ENCODE data around the gene XPNPEP3. TPM values are rescaled to one million over a fixed set of nuclear protein-coding genes. Genes with fewer than 3 reads are reported as not detected.

Gene XPNPEP3
- total and polyA plus RNA-seq, 2 of the 4 experiments (the other 2 are of a cell fraction): 9.3 to 10.9 TPM

DNA sequence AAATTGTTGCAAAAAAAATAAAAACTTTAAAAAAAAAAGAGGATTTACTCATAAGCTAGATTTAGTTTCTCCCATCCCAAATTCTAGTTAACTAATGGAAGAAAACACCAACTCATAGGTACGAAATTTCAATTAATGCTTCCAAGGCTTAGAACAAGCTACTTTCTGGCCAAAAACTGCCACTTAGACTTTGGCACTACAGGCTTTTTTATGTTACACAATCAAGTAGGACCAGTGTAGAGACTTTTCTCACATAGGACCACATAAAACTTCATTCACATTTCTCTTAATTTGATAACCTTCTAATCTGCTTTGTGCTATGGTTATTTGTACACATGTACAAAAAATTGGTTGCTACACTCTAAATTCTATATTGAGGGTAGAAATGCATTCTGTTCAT is 3.6 kb upstream of the XPNPEP3 start:
- Histone ChIP-seq H3K14ac (replicated peaks; ENCODE audit: low read depth, low read length) (no peak overlapping the region), H2AK9ac (replicated peaks; ENCODE audit: low read depth, low read length, poor library complexity) (no peak overlapping the region), H3K36me3 (ENCODE audit: control insufficient read depth, insufficient read depth, low read length) (peaks cover 11% of the 10 kb centered on the region), H2BK20ac (ENCODE audit: low read depth, low read length) (no peak overlapping the region), H3K27ac (ENCODE audit: insufficient read depth, low read length) (no peak overlapping the region), H4K5ac (ENCODE audit: low read depth, low read length) (no peak overlapping the region), H2BK15ac (ENCODE audit: low read depth, low read length) (no peak overlapping the region), H2AK5ac (ENCODE audit: low read depth, low read length) (no peak overlapping the region), H3K56ac (ENCODE audit: extremely low read depth, insufficient read depth, low read length) (no peak overlapping the region), H3K9me1 (ENCODE audit: insufficient read depth, low read length) (0 out of 2 replicates have a peak, but pooled peaks cover 3% of the 10 kb centered on the region), H2BK120ac (ENCODE audit: low read depth, low read length) (no peak overlapping the region), H3K23ac (ENCODE audit: low read depth, low read length) (no peak overlapping the region), H3K9me3 (ENCODE audit: control insufficient read depth, insufficient read depth, low read length) (no peaks in the 10 kb centered on the region), H3K4me2 (ENCODE audit: low read depth, low read length) (no peak overlapping the region), H4K91ac (ENCODE audit: insufficient read depth, low read depth, low read length) (no peak overlapping the region), H3K18ac (ENCODE audit: low read depth, low read length) (no peak overlapping the region), H3K27me3 (ENCODE audit: control insufficient read depth, insufficient read depth, low read length) (no peaks in the 10 kb centered on the region), H3K4me1 (ENCODE audit: control insufficient read depth, insufficient read depth, low read length) (peaks cover 9% of the 10 kb centered on the region), H4K8ac (ENCODE audit: low read depth in 2 of 2, low read length in 2 of 2) (no peak overlapping the region), H3K4ac (ENCODE audit: low read depth, low read length) (no peak overlapping the region), H2BK5ac (ENCODE audit: low read depth, low read length, poor library complexity, severe bottlenecking) (no peak overlapping the region), H3K4me3 (ENCODE audit: insufficient read depth, low read depth, low read length) (no peak overlapping the region), H3K79me1 (ENCODE audit: low read depth in 1 of 2, low read length in 2 of 2) (peaks cover 7 to 33% of the 10 kb centered on the region in 2 experiments), H4K20me1 (ENCODE audit: insufficient read depth, low read length) (peaks cover 50% of the 10 kb centered on the region), H3K9ac (ENCODE audit: low read depth, low read length) (no peak overlapping the region), H2AFZ (replicated peaks; ENCODE audit: low read length, poor library complexity) (no peak overlapping the region)
- ATAC-seq (ENCODE audit: low read depth): no peak
- no CpG with 5 or more reads among the region's 1 CpG for WGBS, 2 experiments (ENCODE audit: extremely low coverage in 2 of 2, insufficient read length in 1 of 2)
- BruUV-seq (replicated peaks): no TSS peak
- no peak for DNase-seq
- in situ Hi-C loops (cut with MboI; ENCODE audit: low sequenced_read_pairs): no loop called here
- ChIA-PET POLR2A (ENCODE audit: unreplicated experiment) (no interaction called here), CTCF (no interaction called here)
- intact Hi-C loops (cut with micrococcal nuclease): no loop called here
- TF ChIP-seq CEBPB (IDR thresholded peaks at IDR 0.05; ENCODE audit: low read depth, low read length): 0 out of 2 replicates have a peak, but pooled peaks have one; percentile 13
- TF ChIP-seq, protein P1, sequence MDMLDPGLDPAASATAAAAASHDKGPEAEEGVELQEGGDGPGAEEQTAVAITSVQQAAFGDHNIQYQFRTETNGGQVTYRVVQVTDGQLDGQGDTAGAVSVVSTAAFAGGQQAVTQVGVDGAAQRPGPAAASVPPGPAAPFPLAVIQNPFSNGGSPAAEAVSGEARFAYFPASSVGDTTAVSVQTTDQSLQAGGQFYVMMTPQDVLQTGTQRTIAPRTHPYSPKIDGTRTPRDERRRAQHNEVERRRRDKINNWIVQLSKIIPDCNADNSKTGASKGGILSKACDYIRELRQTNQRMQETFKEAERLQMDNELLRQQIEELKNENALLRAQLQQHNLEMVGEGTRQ (IDR thresholded peaks at IDR 0.05; ENCODE audit: low read depth, low read length): no peak
- dilution Hi-C loops (cut with HindIII; ENCODE audit: low sequenced_read_pairs, unreplicated experiment): no loop called here
